H9 (cell line): ENCODE results near the gene CNN3. TPM values are rescaled to one million over a fixed set of nuclear protein-coding genes. Genes with fewer than 3 reads are reported as not detected.

Experiments used
- DNase-seq: peaks from one replicate; pipeline ENCODE4 v3.0.0-alpha.2; 2017
- H2AFZ ChIP-seq: one replicate; pipeline ENCODE4 v1.6.1; 2013; ENCODE audit warnings: mild to moderate bottlenecking, low read length, control low read depth, moderate library complexity
- H2AK5ac ChIP-seq: 2 replicates; pipeline ENCODE4 v1.6.1; 2013; ENCODE audit warnings: low read length, control low read depth, mixed read lengths; ENCODE audit not compliant: insufficient read length
- H2BK120ac ChIP-seq: one replicate; pipeline ENCODE4 v1.6.1; 2013; ENCODE audit warnings: low read depth, mild to moderate bottlenecking, low read length, control low read depth, inconsistent platforms; ENCODE audit not compliant: poor library complexity, severe bottlenecking
- H2BK12ac ChIP-seq: 2 replicates; pipeline ENCODE4 v1.6.1; 2013; ENCODE audit warnings: low read length, control low read depth, mixed read lengths, low read depth; ENCODE audit not compliant: insufficient read length
- H2BK15ac ChIP-seq: 2 replicates; pipeline ENCODE4 v1.6.1; 2013; ENCODE audit warnings: low read depth, low read length, control low read depth
- H2BK20ac ChIP-seq: one replicate; pipeline ENCODE4 v1.6.1; 2013; ENCODE audit warnings: low read depth, mild to moderate bottlenecking, low read length, control low read depth, inconsistent platforms; ENCODE audit not compliant: poor library complexity, severe bottlenecking
- H2BK5ac ChIP-seq: 2 replicates; pipeline ENCODE4 v1.6.1; 2013; ENCODE audit warnings: low read length, control low read depth, mixed read lengths; ENCODE audit not compliant: insufficient read length
- H3K14ac ChIP-seq: 2 replicates; pipeline ENCODE4 v1.6.1; 2013; ENCODE audit warnings: low read length, control low read depth; ENCODE audit not compliant: insufficient read depth
- H3K18ac ChIP-seq: 2 replicates; pipeline ENCODE4 v1.6.1; 2013; ENCODE audit warnings: low read depth, mild to moderate bottlenecking, mixed read lengths, low read length, control low read depth; ENCODE audit not compliant: insufficient read length
- H3K23ac ChIP-seq: 2 replicates; pipeline ENCODE4 v1.6.1; 2013; ENCODE audit warnings: low read length, control low read depth, mixed read lengths, low read depth; ENCODE audit not compliant: insufficient read length
- H3K23me2 ChIP-seq: 2 replicates; pipeline ENCODE4 v1.6.1; 2013; ENCODE audit warnings: low read depth, mild to moderate bottlenecking, mixed read lengths, low read length, control low read depth; ENCODE audit not compliant: insufficient read length, poor library complexity, severe bottlenecking
- H3K27ac ChIP-seq: 2 replicates; pipeline ENCODE4 v1.5.1; 2013; ENCODE audit warnings: low read length, control low read depth, mixed read lengths, low read depth; ENCODE audit not compliant: insufficient read length
- H3K27me3 ChIP-seq: 2 replicates; pipeline ENCODE4 v1.6.1; 2013; ENCODE audit warnings: low read length, control low read depth, inconsistent platforms; ENCODE audit not compliant: insufficient read depth
- H3K4ac ChIP-seq: 2 replicates; pipeline ENCODE4 v1.6.1; 2013; ENCODE audit warnings: low read depth, mild to moderate bottlenecking, control low read depth, inconsistent platforms, low read length, moderate library complexity
- H3K4me1 ChIP-seq: 2 replicates; pipeline ENCODE4 v1.6.1; 2013; ENCODE audit warnings: low read length, control low read depth, inconsistent platforms; ENCODE audit not compliant: insufficient read depth
- H3K4me2 ChIP-seq: 2 replicates; pipeline ENCODE4 v1.6.1; 2013; ENCODE audit warnings: low read length, control low read depth, mixed read lengths; ENCODE audit not compliant: insufficient read length, insufficient read depth
- H3K56ac ChIP-seq: 2 replicates; pipeline ENCODE4 v1.6.1; 2013; ENCODE audit warnings: low read depth, mild to moderate bottlenecking, mixed read lengths, low read length, control low read depth; ENCODE audit not compliant: insufficient read length
- H3K79me1 ChIP-seq: 2 replicates; pipeline ENCODE4 v1.6.1; 2013; ENCODE audit warnings: low read depth, mild to moderate bottlenecking, moderate library complexity, low read length, control low read depth, inconsistent platforms; ENCODE audit not compliant: insufficient read depth, poor library complexity, severe bottlenecking
- H3K79me2 ChIP-seq: 2 replicates; pipeline ENCODE4 v1.6.1; 2013; ENCODE audit warnings: low read length, control low read depth, inconsistent platforms; ENCODE audit not compliant: insufficient read depth
- H3K9ac ChIP-seq: 2 replicates; pipeline ENCODE4 v1.6.1; 2013; ENCODE audit warnings: low read length, control low read depth, mixed read lengths; ENCODE audit not compliant: insufficient read length; ENCODE audit errors: extremely low read depth
- H3K9me3 ChIP-seq: one replicate; pipeline ENCODE4 v1.6.1; 2013; ENCODE audit warnings: low read depth, low read length, inconsistent platforms; ENCODE audit not compliant: control insufficient read depth
- H3T11ph ChIP-seq: one replicate; pipeline ENCODE4 v1.6.1; 2013; ENCODE audit warnings: mild to moderate bottlenecking, low read length, control low read depth, inconsistent platforms
- H4K20me1 ChIP-seq: one replicate; pipeline ENCODE4 v1.6.1; 2013; ENCODE audit not compliant: control insufficient read depth, insufficient read length, insufficient read depth
- H4K5ac ChIP-seq: 2 replicates; pipeline ENCODE4 v1.6.1; 2013; ENCODE audit warnings: low read depth, mild to moderate bottlenecking, mixed read lengths, low read length, control low read depth; ENCODE audit not compliant: insufficient read length
- H4K8ac ChIP-seq: replicated peaks from 2 replicates; pipeline ENCODE4 v1.6.1; 2013; ENCODE audit warnings: low read length, control low read depth, mixed read lengths, low read depth; ENCODE audit not compliant: insufficient read length
- H4K91ac ChIP-seq: 2 replicates; pipeline ENCODE4 v1.6.1; 2013; ENCODE audit warnings: low read depth, mild to moderate bottlenecking, moderate library complexity, mixed read lengths, low read length, control low read depth; ENCODE audit not compliant: insufficient read length
- H3K27ac Mint-ChIP-seq, 3 experiments: 2 replicates in 2 of 3; 3 replicates in 1 of 3; pipeline ENCODE4 v1.8.0; 2020 to 2021; ENCODE audit warnings: mixed read lengths in 3 of 3, mild to moderate bottlenecking in 1 of 3, moderate library complexity in 1 of 3
- H3K27me3 Mint-ChIP-seq: 2 replicates; pipeline ENCODE4 v1.8.0; 2021; ENCODE audit warnings: low read depth, mild to moderate bottlenecking, moderate library complexity, mixed read lengths
- H3K36me3 Mint-ChIP-seq, 3 experiments: 2 replicates in 2 of 3; 3 replicates in 1 of 3; pipeline ENCODE4 v1.8.0; 2020 to 2021; ENCODE audit warnings: low read depth in 3 of 3, mixed read lengths in 3 of 3; ENCODE audit not compliant: insufficient read depth in 1 of 3
- H3K4me1 Mint-ChIP-seq, 2 experiments: 2 replicates each; pipeline ENCODE4 v1.8.0; 2020; ENCODE audit warnings: mixed read lengths in 2 of 2
- H3K4me3 Mint-ChIP-seq, 2 experiments: 2 replicates in 1 of 2; 3 replicates in 1 of 2; pipeline ENCODE4 v1.8.0; 2020 to 2021; ENCODE audit warnings: mild to moderate bottlenecking in 2 of 2, mixed read lengths in 2 of 2, moderate library complexity in 1 of 2
- H3K9me3 Mint-ChIP-seq, 2 experiments: 2 replicates in 1 of 2; 3 replicates in 1 of 2; pipeline ENCODE4 v1.8.0; 2020; ENCODE audit warnings: mild to moderate bottlenecking in 2 of 2, mixed read lengths in 2 of 2, moderate library complexity in 1 of 2
- WGBS: extraction: QIAGEN DNeasy Blood & Tissue Kit; methylation state at CpG from one replicate; pipeline ENCODE4 v1.1.7; 2013; ENCODE audit warnings: missing lambda C conversion rate, low lambda C conversion rate, mixed read lengths; ENCODE audit not compliant: insufficient read length; ENCODE audit errors: extremely low coverage; 5-methylcytosine and 5-hydroxymethylcytosine counted together
- total RNA-seq: library from RNA; stranded (reverse); gene quantifications from 2 replicates; pipeline ENCODE4 v1.2.1, GENCODE V29; 2021
- TF ChIP-seq, protein P1 (sequence below): fragments of 200-600 bp; sonication (generic); conservative IDR thresholded peaks from 3 replicates; pipeline ENCODE4 v1.8.0; 2021; ENCODE audit warnings: antibody characterized with exemption, mild to moderate bottlenecking

CNN3 gene
- total RNA-seq, 1 experiment from 2014 or later = 279 TPM

DNA sequence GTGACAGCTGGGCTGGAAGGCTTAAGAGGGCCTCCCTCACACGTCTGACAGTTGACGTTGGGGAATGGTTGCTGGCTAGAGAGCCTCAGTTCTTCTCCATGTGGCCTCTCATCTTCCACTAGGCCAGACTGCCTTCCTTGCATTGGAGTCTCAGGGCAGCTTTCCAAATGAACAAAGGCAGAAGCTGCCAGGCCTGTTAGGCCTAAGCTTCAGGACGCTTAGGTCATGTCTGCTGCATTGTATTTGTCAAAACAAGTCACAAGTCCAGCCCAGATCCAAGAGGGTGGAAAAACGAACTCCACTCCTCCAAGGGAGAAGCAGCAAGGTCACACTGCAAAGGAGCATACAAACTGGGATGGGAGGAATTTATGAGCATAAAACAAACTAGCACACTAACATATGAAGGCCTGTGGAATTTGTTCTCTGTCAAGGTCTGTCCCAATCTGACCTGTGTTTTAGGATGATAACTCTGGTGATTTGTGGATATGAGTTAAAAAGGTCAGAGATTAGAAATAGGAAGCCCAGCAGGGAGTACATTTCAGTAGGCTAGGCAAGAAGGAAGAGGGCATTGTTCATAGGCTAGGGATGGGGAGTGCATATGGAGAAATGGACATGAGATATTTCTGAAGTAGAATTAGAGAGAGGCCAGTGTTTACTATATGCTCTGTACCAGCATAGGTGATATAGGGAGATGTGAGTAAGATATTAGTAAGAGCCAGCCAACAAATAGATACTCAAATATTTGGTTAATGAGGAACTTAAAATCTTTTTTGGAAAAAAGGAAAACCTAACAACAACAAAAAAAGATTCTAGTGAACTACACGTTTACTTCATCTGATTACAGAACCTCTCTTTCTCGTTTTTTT is 29.1 kb upstream of the CNN3 start:
- Histone ChIP-seq H3K4me1 (peaks cover 3% of the 10 kb centered on the region; the same call in 1 of the 2 replicates), H3K27me3 (no peaks in the 10 kb centered on the region), H2BK15ac (no peak overlapping the region), H2BK20ac (no peak overlapping the region), H3K56ac (no peak overlapping the region), H2BK5ac (no peak overlapping the region), H3K14ac (no peak overlapping the region; the same call in 1 of the 2 replicates), H3K23me2 (no peaks in the 10 kb centered on the region), H2AK5ac (no peak overlapping the region), H4K91ac (no peak overlapping the region), H3K79me1 (no peaks in the 10 kb centered on the region), H3K79me2 (no peaks in the 10 kb centered on the region), H4K5ac (no peak overlapping the region), H3K4ac (no peak overlapping the region), H2AFZ (no peak overlapping the region), H2BK120ac (no peak overlapping the region), H3K18ac (no peak overlapping the region), H3T11ph (no peak overlapping the region), H3K23ac (no peak overlapping the region), H3K9me3 (no peaks in the 10 kb centered on the region), H3K9ac (no peak overlapping the region), H4K8ac (no peak overlapping the region), H3K4me2 (no peak overlapping the region), H4K20me1 (no peaks in the 10 kb centered on the region), H3K27ac (no peak overlapping the region), H2BK12ac (no peak overlapping the region)
- Mint-ChIP-seq H3K4me3 (no peak overlapping the region), H3K9me3 (no peaks in the 10 kb centered on the region), H3K27me3 (no peaks in the 10 kb centered on the region), H3K27ac (no peak overlapping the region), H3K36me3 (peaks cover 0 to 4% (median 0%) of the 10 kb centered on the region in 3 experiments; a peak in 1 of 7 replicates), H3K4me1 (peaks cover 14 to 16% of the 10 kb centered on the region in 2 experiments)
- TF ChIP-seq, protein P1, sequence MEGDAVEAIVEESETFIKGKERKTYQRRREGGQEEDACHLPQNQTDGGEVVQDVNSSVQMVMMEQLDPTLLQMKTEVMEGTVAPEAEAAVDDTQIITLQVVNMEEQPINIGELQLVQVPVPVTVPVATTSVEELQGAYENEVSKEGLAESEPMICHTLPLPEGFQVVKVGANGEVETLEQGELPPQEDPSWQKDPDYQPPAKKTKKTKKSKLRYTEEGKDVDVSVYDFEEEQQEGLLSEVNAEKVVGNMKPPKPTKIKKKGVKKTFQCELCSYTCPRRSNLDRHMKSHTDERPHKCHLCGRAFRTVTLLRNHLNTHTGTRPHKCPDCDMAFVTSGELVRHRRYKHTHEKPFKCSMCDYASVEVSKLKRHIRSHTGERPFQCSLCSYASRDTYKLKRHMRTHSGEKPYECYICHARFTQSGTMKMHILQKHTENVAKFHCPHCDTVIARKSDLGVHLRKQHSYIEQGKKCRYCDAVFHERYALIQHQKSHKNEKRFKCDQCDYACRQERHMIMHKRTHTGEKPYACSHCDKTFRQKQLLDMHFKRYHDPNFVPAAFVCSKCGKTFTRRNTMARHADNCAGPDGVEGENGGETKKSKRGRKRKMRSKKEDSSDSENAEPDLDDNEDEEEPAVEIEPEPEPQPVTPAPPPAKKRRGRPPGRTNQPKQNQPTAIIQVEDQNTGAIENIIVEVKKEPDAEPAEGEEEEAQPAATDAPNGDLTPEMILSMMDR = no peak
- WGBS = no CpG with 5 or more reads among the region's 6 CpGs
- DNase-seq = no peak
